HG02840 (cell line): ENCODE data around the gene UQCC3.

ENCODE experiments used
- ATAC-seq: cut with Tn5 transposase; IDR thresholded peaks from one replicate; pipeline ENCODE4 v1.9.1; 2021; ENCODE audit warnings: mild to moderate bottlenecking, moderate library complexity, moderate number of reproducible peaks; ENCODE audit not compliant: unreplicated experiment, low FRiP score

Gene UQCC3

GRCh38 chr11:62719302-62719978, 48.0 kb downstream of the UQCC3 start:
- no peak for ATAC-seq

- ATAC-seq, result no peak
Observed at GRCh38 chr11:62721994-62722393, 50.5 kb downstream of the UQCC3 start.
